Measurements from ENCODE around the gene ZNF555. TPM values are rescaled to one million over a fixed set of nuclear protein-coding genes. Genes with fewer than 3 reads are reported as not detected.
A peak's percentile ranks its signal among the peaks of the same experiment; 100 is the strongest.

The ZNF555 gene
- total and polyA plus RNA-seq, 9 of the 15 experiments (the other 6 are each of a cell fraction or from before 2014, with no cell fraction given), result 2.0 to 6.7 (median 5.4) TPM

- CTCF ChIA-PET (ENCODE audit: low intra/inter-chr PET ratio), result no interaction called here
- in situ Hi-C loops (cut with MboI), result no loop called here
- POLR2A ChIA-PET, result interaction anchor here (1.3 kb wide), 1 partner anchor 22 kb away, joined by 3 read pairs; no protein-coding TSS in a partner anchor
- TF ChIP-seq PHB (CRISPR knock-in tag; IDR thresholded peaks at IDR 0.05) (no peak), HNRNPUL1 (IDR thresholded peaks at IDR 0.05; ENCODE audit: low read length) (no peak), NEUROD1 (IDR thresholded peaks at IDR 0.05; ENCODE audit: borderline replicate concordance, low read depth, low read length, partially characterized antibody) (no peak), SRSF9 (IDR thresholded peaks at IDR 0.05; ENCODE audit: borderline replicate concordance, low read depth, low read length) (no peak), STAG1 (CRISPR knock-in tag; IDR thresholded peaks at IDR 0.05; ENCODE audit: borderline replicate concordance) (no peak), NFE2L1 (tag; IDR thresholded peaks at IDR 0.05; ENCODE audit: borderline replicate concordance, low read depth) (no peak), FOXJ2 (tag; IDR thresholded peaks at IDR 0.05) (no peak), ZNF589 (CRISPR knock-in tag; IDR thresholded peaks at IDR 0.05; ENCODE audit: low read depth) (no peak), COPS2 (conservative IDR thresholded peaks at IDR 0.05) (no peak), PCBP2 (IDR thresholded peaks at IDR 0.05; ENCODE audit: low read depth, low read length, poor library complexity, severe bottlenecking) (no peak), NUFIP1 (IDR thresholded peaks at IDR 0.05; ENCODE audit: partially characterized antibody) (no peak), DNMT1 (IDR thresholded peaks at IDR 0.05) (no peak), STAT6 (CRISPR knock-in tag; IDR thresholded peaks at IDR 0.05) (no peak), MCM7 (IDR thresholded peaks at IDR 0.05) (no peak)
- TF ChIP-seq, protein P1, sequence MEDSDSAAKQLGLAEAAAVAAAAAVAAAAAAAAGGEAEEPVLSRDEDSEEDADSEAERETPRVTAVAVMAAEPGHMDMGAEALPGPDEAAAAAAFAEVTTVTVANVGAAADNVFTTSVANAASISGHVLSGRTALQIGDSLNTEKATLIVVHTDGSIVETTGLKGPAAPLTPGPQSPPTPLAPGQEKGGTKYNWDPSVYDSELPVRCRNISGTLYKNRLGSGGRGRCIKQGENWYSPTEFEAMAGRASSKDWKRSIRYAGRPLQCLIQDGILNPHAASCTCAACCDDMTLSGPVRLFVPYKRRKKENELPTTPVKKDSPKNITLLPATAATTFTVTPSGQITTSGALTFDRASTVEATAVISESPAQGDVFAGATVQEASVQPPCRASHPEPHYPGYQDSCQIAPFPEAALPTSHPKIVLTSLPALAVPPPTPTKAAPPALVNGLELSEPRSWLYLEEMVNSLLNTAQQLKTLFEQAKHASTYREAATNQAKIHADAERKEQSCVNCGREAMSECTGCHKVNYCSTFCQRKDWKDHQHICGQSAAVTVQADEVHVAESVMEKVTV (CRISPR knock-in tag; IDR thresholded peaks at IDR 0.05), result no peak
- TF ChIP-seq, protein P2, sequence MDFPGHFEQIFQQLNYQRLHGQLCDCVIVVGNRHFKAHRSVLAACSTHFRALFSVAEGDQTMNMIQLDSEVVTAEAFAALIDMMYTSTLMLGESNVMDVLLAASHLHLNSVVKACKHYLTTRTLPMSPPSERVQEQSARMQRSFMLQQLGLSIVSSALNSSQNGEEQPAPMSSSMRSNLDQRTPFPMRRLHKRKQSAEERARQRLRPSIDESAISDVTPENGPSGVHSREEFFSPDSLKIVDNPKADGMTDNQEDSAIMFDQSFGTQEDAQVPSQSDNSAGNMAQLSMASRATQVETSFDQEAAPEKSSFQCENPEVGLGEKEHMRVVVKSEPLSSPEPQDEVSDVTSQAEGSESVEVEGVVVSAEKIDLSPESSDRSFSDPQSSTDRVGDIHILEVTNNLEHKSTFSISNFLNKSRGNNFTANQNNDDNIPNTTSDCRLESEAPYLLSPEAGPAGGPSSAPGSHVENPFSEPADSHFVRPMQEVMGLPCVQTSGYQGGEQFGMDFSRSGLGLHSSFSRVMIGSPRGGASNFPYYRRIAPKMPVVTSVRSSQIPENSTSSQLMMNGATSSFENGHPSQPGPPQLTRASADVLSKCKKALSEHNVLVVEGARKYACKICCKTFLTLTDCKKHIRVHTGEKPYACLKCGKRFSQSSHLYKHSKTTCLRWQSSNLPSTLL (IDR thresholded peaks at IDR 0.05), result no peak
These were observed 5.1 kb downstream of the ZNF555 start for GRCh38 chr19:2846180-2846894.

More at GRCh38 chr19:2846180-2846894, 5.1 kb downstream of the ZNF555 start:
- Histone ChIP-seq H3K9ac (ENCODE audit: insufficient read depth in 1 of 2, low read depth in 2 of 2, low read length in 2 of 2) (peak overlapping the region in 1 of 2 experiments; percentile 8; a peak in 1 of 4 replicates), H3K4me3 (no peak overlapping the region), H3K27ac (ENCODE audit: extremely low read depth, low read depth, low read length) (no peak overlapping the region), H3K36me3 (ENCODE audit: control insufficient read depth, insufficient read depth, low read length) (peaks cover 12% of the 10 kb centered on the region; the same call in 2 of the 3 replicates), H3K79me2 (ENCODE audit: control insufficient read depth, insufficient read depth, low read length) (peaks cover 8% of the 10 kb centered on the region; the same call in 2 of the 3 replicates), H3K9me1 (ENCODE audit: control insufficient read depth, insufficient read depth, low read length) (no peaks in the 10 kb centered on the region), H3K4me1 (replicated peaks in 1 of 2; ENCODE audit: control insufficient read depth in 2 of 2, insufficient read depth in 2 of 2, low read length in 2 of 2) (peaks cover 6 to 15% of the 10 kb centered on the region in 2 experiments; a peak in 4 of 5 replicates), H3K27me3 (ENCODE audit: control insufficient read depth in 2 of 2, insufficient read depth in 2 of 2, low read length in 2 of 2) (no peaks in the 10 kb centered on the region), H2AFZ (ENCODE audit: low read depth, low read length) (no peak overlapping the region), H3K4me2 (ENCODE audit: insufficient read depth, low read length) (no peak overlapping the region), H4K20me1 (replicated peaks; ENCODE audit: control insufficient read depth, insufficient read depth, low read length) (no peaks in the 10 kb centered on the region), H3K9me3 (replicated peaks; ENCODE audit: control insufficient read depth, insufficient read depth, low read depth, low read length) (peaks cover 8% of the 10 kb centered on the region)
- intact Hi-C loops (cut with micrococcal nuclease), result no loop called here
- 63% methylated on average over 13 of the region's 13 CpGs for WGBS (ENCODE audit: insufficient coverage, low coverage, missing lambda C conversion rate)
- DNase-seq (ENCODE audit: extremely low read depth in 1 of 4, low spot score in 3 of 4) (no peak), ATAC-seq (no peak), FAIRE-seq (peak; percentile 6)
- no TSS peak for BruUV-seq (replicated peaks)

Measured in K562 (cell line).